Tibial nerve (tissue), 4 donors: ENCODE measurements around the gene HSPB9.

Source experiments
- CTCF ChIP-seq, 5 experiments: fragments of 200-600 bp in 3 of 5; fragments of 450-650 bp in 2 of 5; sonication (generic) in 3 of 5; IDR thresholded peaks; one replicate each; pipeline ENCODE4 v1.5.1; 2016 to 2019; ENCODE audit warnings: antibody characterized with exemption in 5 of 5, mild to moderate bottlenecking in 3 of 5, moderate library complexity in 2 of 5
- EP300 ChIP-seq, 2 donors: sonication (generic); formaldehyde crosslinking; IDR thresholded peaks; one replicate each; pipeline ENCODE4 v1.6.1; 2017; ENCODE audit warnings: antibody characterized with exemption in 2 of 2, mild to moderate bottlenecking in 1 of 2
- POLR2A ChIP-seq, 2 donors: fragments of 450-650 bp; IDR thresholded peaks; one replicate each; pipeline ENCODE4 v1.6.1; 2017; ENCODE audit warnings: antibody characterized with exemption in 2 of 2, mild to moderate bottlenecking in 2 of 2, moderate library complexity in 2 of 2

GRCh38 chr17:42131232-42131631 lies 8.6 kb downstream of the HSPB9 start:
- TF ChIP-seq CTCF (IDR thresholded peaks at IDR 0.05): no peak
- TF ChIP-seq POLR2A (IDR thresholded peaks at IDR 0.05): no peak
- no peak for TF ChIP-seq EP300 (IDR thresholded peaks at IDR 0.05)
